Neural progenitor cell (in vitro differentiated cells): ENCODE data around the gene PRELID2. TPM values are rescaled to one million over a fixed set of nuclear protein-coding genes. Genes with fewer than 3 reads are reported as not detected.
A peak's percentile ranks its signal among the peaks of the same experiment; 100 is the strongest.

ENCODE experiments used
- DNase-seq: peaks from one replicate; pipeline ENCODE4 v3.0.0-alpha.2; 2016; ENCODE audit warnings: low spot score
- H2AFZ ChIP-seq: fragments of 200-600 bp; sonication (generic); replicated peaks from 2 replicates; pipeline ENCODE4 v1.6.1; 2016; ENCODE audit warnings: antibody characterized with exemption
- H3F3A ChIP-seq: fragments of 200-600 bp; sonication (generic); 2 replicates; pipeline ENCODE4 v1.6.1; 2016; ENCODE audit warnings: antibody characterized with exemption, low read depth
- H3K27ac ChIP-seq: fragments of 200-600 bp; sonication (generic); 2 replicates; pipeline ENCODE4 v1.5.1; 2016; ENCODE audit warnings: mild to moderate bottlenecking
- H3K27me3 ChIP-seq: fragments of 200-600 bp; sonication (generic); 2 replicates; pipeline ENCODE4 v1.6.1; 2016; ENCODE audit warnings: mild to moderate bottlenecking, moderate library complexity
- H3K36me3 ChIP-seq: fragments of 200-600 bp; sonication (generic); 2 replicates; pipeline ENCODE4 v1.5.1; 2016
- H3K4me1 ChIP-seq: fragments of 200-600 bp; sonication (generic); 2 replicates; pipeline ENCODE4 v1.6.1; 2016; ENCODE audit warnings: mixed run types
- H3K4me2 ChIP-seq: fragments of 200-600 bp; sonication (generic); 2 replicates; pipeline ENCODE4 v1.6.1; 2016
- H3K4me3 ChIP-seq: fragments of 200-600 bp; sonication (generic); 2 replicates; pipeline ENCODE4 v1.5.1; 2016
- H3K79me2 ChIP-seq: fragments of 200-600 bp; sonication (generic); 2 replicates; pipeline ENCODE4 v1.6.1; 2016; ENCODE audit warnings: low read depth
- H3K9ac ChIP-seq: fragments of 200-600 bp; sonication (generic); 2 replicates; pipeline ENCODE4 v1.6.1; 2016
- H3K9me3 ChIP-seq: fragments of 200-600 bp; sonication (generic); 2 replicates; pipeline ENCODE4 v1.5.1; 2016; ENCODE audit warnings: low read depth
- H4K20me1 ChIP-seq: fragments of 200-600 bp; sonication (generic); 2 replicates; pipeline ENCODE4 v1.6.1; 2016; ENCODE audit warnings: low read depth
- H3K27ac Mint-ChIP-seq: 3 replicates; pipeline ENCODE4 v1.8.0; 2021; ENCODE audit warnings: mixed read lengths
- H3K27me3 Mint-ChIP-seq: 2 replicates; pipeline ENCODE4 v1.8.0; 2022; ENCODE audit warnings: low read depth, mild to moderate bottlenecking, inconsistent platforms, moderate library complexity, mixed read lengths; ENCODE audit not compliant: insufficient read depth
- H3K36me3 Mint-ChIP-seq: 3 replicates; pipeline ENCODE4 v1.8.0; 2021; ENCODE audit warnings: mixed read lengths
- H3K4me1 Mint-ChIP-seq: 3 replicates; pipeline ENCODE4 v1.8.0; 2021; ENCODE audit warnings: mixed read lengths
- H3K4me3 Mint-ChIP-seq: 3 replicates; pipeline ENCODE4 v1.8.0; 2021; ENCODE audit warnings: mild to moderate bottlenecking, moderate library complexity, mixed read lengths
- H3K9me3 Mint-ChIP-seq: 3 replicates; pipeline ENCODE4 v1.8.0; 2020; ENCODE audit warnings: mixed read lengths
- EZH2 ChIP-seq: fragments of 200-600 bp; sonication (generic); IDR thresholded peaks from 2 replicates; pipeline ENCODE4 v1.6.1; 2017; ENCODE audit warnings: antibody characterized with exemption, mild to moderate bottlenecking, moderate library complexity
- EZH2phosphoT487 ChIP-seq: fragments of 200-600 bp; sonication (generic); IDR thresholded peaks from 2 replicates; pipeline ENCODE4 v1.6.1; 2017; ENCODE audit warnings: antibody characterized with exemption
- total RNA-seq: library from RNA; depleted of rRNA; stranded (reverse); fragments of >200 nt; gene quantifications from 2 replicates; pipeline ENCODE4 v1.2.3, GENCODE V29; 2015; ENCODE audit warnings: low replicate concordance
- TF ChIP-seq, protein P1 (sequence below): fragments of 200-600 bp; sonication (generic); IDR thresholded peaks from 2 replicates; pipeline ENCODE4 v1.5.1; 2017; ENCODE audit warnings: antibody characterized with exemption, mild to moderate bottlenecking

PRELID2 gene
- total RNA-seq, 1 donor from 2014 or later: 30.3 TPM

- Histone ChIP-seq H3K79me2 (no peaks in the 10 kb centered on the region), H3F3A (no peaks in the 10 kb centered on the region), H3K27ac (no peak overlapping the region), H4K20me1 (no peaks in the 10 kb centered on the region), H3K4me3 (no peak overlapping the region), H2AFZ (no peak overlapping the region), H3K9me3 (no peaks in the 10 kb centered on the region), H3K4me2 (no peak overlapping the region), H3K27me3 (no peaks in the 10 kb centered on the region), H3K36me3 (no peaks in the 10 kb centered on the region), H3K9ac (no peak overlapping the region), H3K4me1 (peaks cover 12% of the 10 kb centered on the region)
- Mint-ChIP-seq H3K9me3 (no peaks in the 10 kb centered on the region), H3K27me3 (peaks cover 1% of the 10 kb centered on the region), H3K4me1 (no peaks in the 10 kb centered on the region), H3K4me3 (no peak overlapping the region), H3K36me3 (no peaks in the 10 kb centered on the region), H3K27ac (no peak overlapping the region)
- DNase-seq: no peak
- TF ChIP-seq, protein P1, sequence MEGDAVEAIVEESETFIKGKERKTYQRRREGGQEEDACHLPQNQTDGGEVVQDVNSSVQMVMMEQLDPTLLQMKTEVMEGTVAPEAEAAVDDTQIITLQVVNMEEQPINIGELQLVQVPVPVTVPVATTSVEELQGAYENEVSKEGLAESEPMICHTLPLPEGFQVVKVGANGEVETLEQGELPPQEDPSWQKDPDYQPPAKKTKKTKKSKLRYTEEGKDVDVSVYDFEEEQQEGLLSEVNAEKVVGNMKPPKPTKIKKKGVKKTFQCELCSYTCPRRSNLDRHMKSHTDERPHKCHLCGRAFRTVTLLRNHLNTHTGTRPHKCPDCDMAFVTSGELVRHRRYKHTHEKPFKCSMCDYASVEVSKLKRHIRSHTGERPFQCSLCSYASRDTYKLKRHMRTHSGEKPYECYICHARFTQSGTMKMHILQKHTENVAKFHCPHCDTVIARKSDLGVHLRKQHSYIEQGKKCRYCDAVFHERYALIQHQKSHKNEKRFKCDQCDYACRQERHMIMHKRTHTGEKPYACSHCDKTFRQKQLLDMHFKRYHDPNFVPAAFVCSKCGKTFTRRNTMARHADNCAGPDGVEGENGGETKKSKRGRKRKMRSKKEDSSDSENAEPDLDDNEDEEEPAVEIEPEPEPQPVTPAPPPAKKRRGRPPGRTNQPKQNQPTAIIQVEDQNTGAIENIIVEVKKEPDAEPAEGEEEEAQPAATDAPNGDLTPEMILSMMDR: no peak
- no peak for TF ChIP-seq EZH2phosphoT487
- TF ChIP-seq EZH2: no peak
Observed at GRCh38 chr5:145806923-145807322, 28.2 kb downstream of the PRELID2 start.

DNA sequence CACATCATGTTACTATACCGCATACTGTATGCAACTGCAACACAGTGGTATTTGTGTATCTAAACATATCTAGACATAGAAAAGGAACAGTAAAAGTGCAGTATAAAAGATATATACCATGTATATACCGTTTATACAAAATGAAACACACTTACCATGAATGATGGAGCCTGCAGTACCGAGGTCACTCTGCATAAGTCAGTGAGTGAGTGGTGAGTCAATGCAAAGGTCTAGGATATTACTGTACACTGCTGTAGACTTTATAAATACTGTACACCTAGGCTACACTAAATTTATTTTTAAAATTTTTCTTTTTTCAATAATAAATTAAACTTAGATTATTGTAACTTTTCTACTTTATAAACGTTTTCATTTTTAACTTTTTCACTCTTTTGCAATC, 29.3 kb downstream of the PRELID2 start:
- H3K27me3 ChIP-seq: no peaks in the 10 kb centered on the region
- H3K27ac Mint-ChIP-seq: no peak overlapping the region
- H3K9me3 Mint-ChIP-seq: no peaks in the 10 kb centered on the region
- peaks cover 12% of the 10 kb centered on the region for H3K4me1 ChIP-seq
- no peaks in the 10 kb centered on the region for H3K36me3 ChIP-seq
- no peak overlapping the region for H3K4me3 Mint-ChIP-seq
- no peaks in the 10 kb centered on the region for H3K27me3 Mint-ChIP-seq
- no peak overlapping the region for H3K4me2 ChIP-seq
- H3K9me3 ChIP-seq: no peaks in the 10 kb centered on the region
- DNase-seq: no peak
- H3F3A ChIP-seq: no peaks in the 10 kb centered on the region
- TF ChIP-seq, protein P1: no peak
- no peak for TF ChIP-seq EZH2
- TF ChIP-seq EZH2phosphoT487: no peak
- no peaks in the 10 kb centered on the region for H3K4me1 Mint-ChIP-seq
- no peaks in the 10 kb centered on the region for H3K36me3 Mint-ChIP-seq
- H4K20me1 ChIP-seq: no peaks in the 10 kb centered on the region
- H3K4me3 ChIP-seq: no peak overlapping the region
- no peak overlapping the region for H3K27ac ChIP-seq
- H3K9ac ChIP-seq: no peak overlapping the region
- no peaks in the 10 kb centered on the region for H3K79me2 ChIP-seq
- no peak overlapping the region for H2AFZ ChIP-seq

DNA sequence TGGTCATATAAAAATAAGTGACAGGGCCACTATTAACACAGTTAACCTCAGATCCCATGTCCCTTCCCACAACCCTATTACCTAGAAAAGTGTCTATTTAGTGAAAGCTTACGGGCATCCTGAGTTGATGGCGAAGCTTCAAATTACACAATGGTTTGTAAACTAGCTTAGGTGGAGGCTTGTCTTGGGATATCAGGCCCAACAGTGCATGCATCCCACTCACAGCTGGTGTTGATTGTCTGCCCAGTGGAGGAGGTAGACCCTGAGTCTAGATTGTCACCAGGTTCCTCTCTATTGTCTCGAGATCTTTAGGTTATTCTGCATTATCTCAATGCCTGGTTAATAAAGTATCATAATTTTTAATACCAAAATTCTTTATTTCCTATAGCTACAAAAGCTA, 30.4 kb downstream of the PRELID2 start:
- Histone ChIP-seq H3K9ac (no peak overlapping the region), H3K27ac (no peak overlapping the region), H3K27me3 (no peaks in the 10 kb centered on the region), H3K4me2 (no peak overlapping the region), H2AFZ (no peak overlapping the region), H3K4me3 (no peak overlapping the region), H3F3A (no peaks in the 10 kb centered on the region), H3K36me3 (no peaks in the 10 kb centered on the region), H3K79me2 (no peaks in the 10 kb centered on the region), H3K4me1 (peaks cover 12% of the 10 kb centered on the region), H3K9me3 (no peaks in the 10 kb centered on the region), H4K20me1 (no peaks in the 10 kb centered on the region)
- Mint-ChIP-seq H3K4me3 (no peak overlapping the region), H3K27me3 (no peaks in the 10 kb centered on the region), H3K4me1 (no peaks in the 10 kb centered on the region), H3K9me3 (no peaks in the 10 kb centered on the region), H3K36me3 (no peaks in the 10 kb centered on the region), H3K27ac (no peak overlapping the region)
- TF ChIP-seq, protein P1: no peak
- TF ChIP-seq EZH2phosphoT487 (no peak), EZH2 (no peak)
- peak; percentile 38 for DNase-seq
